ENCODE results near the gene FALEC. TPM values are rescaled to one million over a fixed set of nuclear protein-coding genes. Genes with fewer than 3 reads are reported as not detected.

The FALEC gene
- polyA plus RNA-seq, 1 donor from 2014 or later: not detected

DNA sequence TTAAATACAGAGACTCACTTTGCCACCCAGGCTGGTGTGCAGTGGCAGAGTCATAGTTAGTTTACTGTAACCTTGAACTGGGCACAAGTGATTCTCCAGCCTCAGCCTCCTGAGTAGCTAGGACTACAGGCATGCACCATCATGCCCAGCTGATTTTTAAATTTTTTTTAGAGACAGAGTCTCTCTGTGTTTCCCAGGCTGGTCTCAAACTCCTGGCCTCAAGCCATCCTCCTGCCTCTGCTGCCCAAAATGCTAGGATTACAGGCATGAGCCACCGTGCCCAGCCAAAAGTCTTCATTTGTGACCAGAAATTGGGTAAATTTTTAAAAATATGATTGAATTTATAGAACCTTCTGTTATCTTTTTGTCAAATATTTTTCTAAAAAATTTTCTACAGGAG is 46.3 kb upstream of the FALEC start:
- Histone ChIP-seq H3K9ac (ENCODE audit: low read length) (no peak overlapping the region), H3K4me2 (ENCODE audit: low read length) (no peak overlapping the region), H3K9me3 (ENCODE audit: low read length) (no peaks in the 10 kb centered on the region), H3K27me3 (ENCODE audit: insufficient read depth, low read depth, low read length) (no peaks in the 10 kb centered on the region), H3F3A (ENCODE audit: insufficient read depth, low read length, poor library complexity, severe bottlenecking) (no peaks in the 10 kb centered on the region), H3K4me3 (ENCODE audit: low read length) (no peak overlapping the region), H3K79me2 (replicated peaks; ENCODE audit: insufficient read depth, low read length) (no peaks in the 10 kb centered on the region), H3K9me2 (ENCODE audit: insufficient read depth, low read length) (no peaks in the 10 kb centered on the region), H3K27ac (ENCODE audit: low read length) (no peak overlapping the region), H3K36me3 (ENCODE audit: insufficient read depth, low read length) (peaks cover 4% of the 10 kb centered on the region), H4K20me1 (ENCODE audit: insufficient read depth) (no peaks in the 10 kb centered on the region), H2AFZ (ENCODE audit: low read depth, low read length) (no peak overlapping the region)
- TF ChIP-seq SMC3 (conservative IDR thresholded peaks at IDR 0.05; ENCODE audit: poor library complexity) (no peak), RAD21 (conservative IDR thresholded peaks at IDR 0.05) (no peak), EP300 (conservative IDR thresholded peaks at IDR 0.05; ENCODE audit: poor library complexity, severe bottlenecking) (no peak), POLR2AphosphoS5 (IDR thresholded peaks at IDR 0.05) (no peak), MXI1 (conservative IDR thresholded peaks at IDR 0.05; ENCODE audit: poor library complexity, severe bottlenecking) (no peak), TAF1 (IDR thresholded peaks at IDR 0.05; ENCODE audit: low read depth) (no peak), EZH2 (IDR thresholded peaks at IDR 0.05; ENCODE audit: borderline replicate concordance, insufficient read depth, low read length, poor library complexity, severe bottlenecking) (no peak)
- TF ChIP-seq, protein P1, sequence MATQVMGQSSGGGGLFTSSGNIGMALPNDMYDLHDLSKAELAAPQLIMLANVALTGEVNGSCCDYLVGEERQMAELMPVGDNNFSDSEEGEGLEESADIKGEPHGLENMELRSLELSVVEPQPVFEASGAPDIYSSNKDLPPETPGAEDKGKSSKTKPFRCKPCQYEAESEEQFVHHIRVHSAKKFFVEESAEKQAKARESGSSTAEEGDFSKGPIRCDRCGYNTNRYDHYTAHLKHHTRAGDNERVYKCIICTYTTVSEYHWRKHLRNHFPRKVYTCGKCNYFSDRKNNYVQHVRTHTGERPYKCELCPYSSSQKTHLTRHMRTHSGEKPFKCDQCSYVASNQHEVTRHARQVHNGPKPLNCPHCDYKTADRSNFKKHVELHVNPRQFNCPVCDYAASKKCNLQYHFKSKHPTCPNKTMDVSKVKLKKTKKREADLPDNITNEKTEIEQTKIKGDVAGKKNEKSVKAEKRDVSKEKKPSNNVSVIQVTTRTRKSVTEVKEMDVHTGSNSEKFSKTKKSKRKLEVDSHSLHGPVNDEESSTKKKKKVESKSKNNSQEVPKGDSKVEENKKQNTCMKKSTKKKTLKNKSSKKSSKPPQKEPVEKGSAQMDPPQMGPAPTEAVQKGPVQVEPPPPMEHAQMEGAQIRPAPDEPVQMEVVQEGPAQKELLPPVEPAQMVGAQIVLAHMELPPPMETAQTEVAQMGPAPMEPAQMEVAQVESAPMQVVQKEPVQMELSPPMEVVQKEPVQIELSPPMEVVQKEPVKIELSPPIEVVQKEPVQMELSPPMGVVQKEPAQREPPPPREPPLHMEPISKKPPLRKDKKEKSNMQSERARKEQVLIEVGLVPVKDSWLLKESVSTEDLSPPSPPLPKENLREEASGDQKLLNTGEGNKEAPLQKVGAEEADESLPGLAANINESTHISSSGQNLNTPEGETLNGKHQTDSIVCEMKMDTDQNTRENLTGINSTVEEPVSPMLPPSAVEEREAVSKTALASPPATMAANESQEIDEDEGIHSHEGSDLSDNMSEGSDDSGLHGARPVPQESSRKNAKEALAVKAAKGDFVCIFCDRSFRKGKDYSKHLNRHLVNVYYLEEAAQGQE (IDR thresholded peaks at IDR 0.05; ENCODE audit: borderline replicate concordance): no peak
- TF ChIP-seq, protein P2, sequence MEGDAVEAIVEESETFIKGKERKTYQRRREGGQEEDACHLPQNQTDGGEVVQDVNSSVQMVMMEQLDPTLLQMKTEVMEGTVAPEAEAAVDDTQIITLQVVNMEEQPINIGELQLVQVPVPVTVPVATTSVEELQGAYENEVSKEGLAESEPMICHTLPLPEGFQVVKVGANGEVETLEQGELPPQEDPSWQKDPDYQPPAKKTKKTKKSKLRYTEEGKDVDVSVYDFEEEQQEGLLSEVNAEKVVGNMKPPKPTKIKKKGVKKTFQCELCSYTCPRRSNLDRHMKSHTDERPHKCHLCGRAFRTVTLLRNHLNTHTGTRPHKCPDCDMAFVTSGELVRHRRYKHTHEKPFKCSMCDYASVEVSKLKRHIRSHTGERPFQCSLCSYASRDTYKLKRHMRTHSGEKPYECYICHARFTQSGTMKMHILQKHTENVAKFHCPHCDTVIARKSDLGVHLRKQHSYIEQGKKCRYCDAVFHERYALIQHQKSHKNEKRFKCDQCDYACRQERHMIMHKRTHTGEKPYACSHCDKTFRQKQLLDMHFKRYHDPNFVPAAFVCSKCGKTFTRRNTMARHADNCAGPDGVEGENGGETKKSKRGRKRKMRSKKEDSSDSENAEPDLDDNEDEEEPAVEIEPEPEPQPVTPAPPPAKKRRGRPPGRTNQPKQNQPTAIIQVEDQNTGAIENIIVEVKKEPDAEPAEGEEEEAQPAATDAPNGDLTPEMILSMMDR (IDR thresholded peaks at IDR 0.05; ENCODE audit: poor library complexity, severe bottlenecking): no peak

DNA sequence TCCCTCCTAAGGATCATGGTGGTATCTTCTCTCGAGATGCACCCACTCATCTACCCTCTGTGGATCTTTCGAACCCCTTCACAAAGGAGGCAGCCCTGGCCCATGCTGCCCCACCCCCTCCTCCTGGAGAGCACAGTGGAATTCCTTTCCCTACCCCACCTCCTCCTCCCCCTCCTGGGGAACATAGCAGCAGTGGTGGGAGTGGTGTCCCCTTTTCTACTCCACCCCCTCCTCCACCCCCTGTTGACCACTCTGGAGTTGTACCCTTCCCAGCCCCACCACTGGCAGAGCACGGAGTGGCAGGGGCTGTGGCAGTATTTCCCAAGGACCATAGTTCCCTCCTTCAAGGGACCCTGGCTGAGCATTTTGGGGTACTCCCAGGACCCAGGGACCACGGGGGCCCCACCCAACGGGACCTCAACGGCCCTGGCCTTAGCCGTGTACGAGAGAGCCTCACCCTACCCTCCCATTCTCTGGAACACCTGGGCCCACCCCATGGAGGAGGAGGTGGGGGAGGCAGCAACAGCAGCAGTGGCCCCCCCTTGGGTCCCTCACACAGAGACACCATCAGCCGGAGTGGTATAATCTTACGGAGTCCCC is 42.9 kb upstream of the FALEC start:
- H3F3A ChIP-seq (ENCODE audit: insufficient read depth, low read length, poor library complexity, severe bottlenecking): no peaks in the 10 kb centered on the region
- no peak overlapping the region for H3K9ac ChIP-seq (ENCODE audit: low read length)
- no peak overlapping the region for H3K27ac ChIP-seq (ENCODE audit: low read length)
- H2AFZ ChIP-seq (ENCODE audit: low read depth, low read length): no peak overlapping the region
- H3K9me2 ChIP-seq (ENCODE audit: insufficient read depth, low read length): no peaks in the 10 kb centered on the region
- H4K20me1 ChIP-seq (ENCODE audit: insufficient read depth): no peaks in the 10 kb centered on the region
- no peaks in the 10 kb centered on the region for H3K27me3 ChIP-seq (ENCODE audit: insufficient read depth, low read depth, low read length)
- no peak overlapping the region for H3K4me3 ChIP-seq (ENCODE audit: low read length)
- TF ChIP-seq EZH2 (IDR thresholded peaks at IDR 0.05; ENCODE audit: borderline replicate concordance, insufficient read depth, low read length, poor library complexity, severe bottlenecking) (no peak), MXI1 (conservative IDR thresholded peaks at IDR 0.05; ENCODE audit: poor library complexity, severe bottlenecking) (no peak)
- peaks cover 4% of the 10 kb centered on the region for H3K36me3 ChIP-seq (ENCODE audit: insufficient read depth, low read length)
- H3K4me2 ChIP-seq (ENCODE audit: low read length): no peak overlapping the region
- H3K9me3 ChIP-seq (ENCODE audit: low read length): no peaks in the 10 kb centered on the region
- H3K79me2 ChIP-seq (replicated peaks; ENCODE audit: insufficient read depth, low read length): no peaks in the 10 kb centered on the region
